ENCODE results near the gene UBE2Q1. TPM values are rescaled to one million over a fixed set of nuclear protein-coding genes. Genes with fewer than 3 reads are reported as not detected.

The UBE2Q1 gene
- total and polyA plus RNA-seq, 10 of the 15 experiments (the other 5 are each of a cell fraction or from before 2014, with no cell fraction given), result 3.9 to 82.6 (median 24.1) TPM

GRCh38 chr1:154558720-154559465 is 431 bp upstream of the UBE2Q1 start (continued):
- TF ChIP-seq, protein P1, sequence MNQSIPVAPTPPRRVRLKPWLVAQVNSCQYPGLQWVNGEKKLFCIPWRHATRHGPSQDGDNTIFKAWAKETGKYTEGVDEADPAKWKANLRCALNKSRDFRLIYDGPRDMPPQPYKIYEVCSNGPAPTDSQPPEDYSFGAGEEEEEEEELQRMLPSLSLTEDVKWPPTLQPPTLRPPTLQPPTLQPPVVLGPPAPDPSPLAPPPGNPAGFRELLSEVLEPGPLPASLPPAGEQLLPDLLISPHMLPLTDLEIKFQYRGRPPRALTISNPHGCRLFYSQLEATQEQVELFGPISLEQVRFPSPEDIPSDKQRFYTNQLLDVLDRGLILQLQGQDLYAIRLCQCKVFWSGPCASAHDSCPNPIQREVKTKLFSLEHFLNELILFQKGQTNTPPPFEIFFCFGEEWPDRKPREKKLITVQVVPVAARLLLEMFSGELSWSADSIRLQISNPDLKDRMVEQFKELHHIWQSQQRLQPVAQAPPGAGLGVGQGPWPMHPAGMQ (IDR thresholded peaks at IDR 0.05; ENCODE audit: borderline replicate concordance), result no peak
- TF ChIP-seq NFXL1 (IDR thresholded peaks at IDR 0.05; ENCODE audit: borderline replicate concordance), result no peak
- peak; percentile 74 for TF ChIP-seq IRF3 (IDR thresholded peaks at IDR 0.05)
- TF ChIP-seq SUPT20H (IDR thresholded peaks at IDR 0.05; ENCODE audit: borderline replicate concordance, control insufficient read depth, low read depth, low read length), result no peak
- no peak for TF ChIP-seq ZNF217 (IDR thresholded peaks at IDR 0.05)
- TF ChIP-seq MLLT1 (IDR thresholded peaks at IDR 0.05), result no peak
- no peak for TF ChIP-seq CBX5 (IDR thresholded peaks at IDR 0.05; ENCODE audit: low read depth)
- TF ChIP-seq STAT3 (IDR thresholded peaks at IDR 0.05; ENCODE audit: low read depth, low read length), result no peak
- TF ChIP-seq CBFB (IDR thresholded peaks at IDR 0.05; ENCODE audit: low read depth), result no peak
- TF ChIP-seq ZNF24 (IDR thresholded peaks at IDR 0.05), result no peak
- peak; percentile 92 for TF ChIP-seq SIN3A (IDR thresholded peaks at IDR 0.05; ENCODE audit: low read depth, low read length)
- TF ChIP-seq E2F8 (IDR thresholded peaks at IDR 0.05; ENCODE audit: low read depth, partially characterized antibody), result peak; percentile 77
- TF ChIP-seq HDGF (IDR thresholded peaks at IDR 0.05), result peak; percentile 98
- TF ChIP-seq MXI1 (IDR thresholded peaks at IDR 0.05; ENCODE audit: low read depth, low read length), result peak; percentile 99
- no peak for TF ChIP-seq HDAC6 (IDR thresholded peaks at IDR 0.05; ENCODE audit: unreplicated experiment)
- TF ChIP-seq NFYA (IDR thresholded peaks at IDR 0.05; ENCODE audit: borderline replicate concordance, low read depth, low read length), result no peak
- TF ChIP-seq PKNOX1 (IDR thresholded peaks at IDR 0.05), result peak; percentile 71
- TF ChIP-seq CREB1 (IDR thresholded peaks at IDR 0.05; ENCODE audit: low read depth), result peak; percentile 92
- peak; percentile 70 to 97; a peak in 2 of 3 replicates for TF ChIP-seq EGR1 (IDR thresholded peaks at IDR 0.05; ENCODE audit: borderline replicate concordance in 1 of 2, low read depth in 2 of 2, low read length in 2 of 2)
- TF ChIP-seq POLR2AphosphoS2 (IDR thresholded peaks at IDR 0.05; ENCODE audit: low read depth, low read length), result 0 out of 2 replicates have a peak, but pooled peaks have one; percentile 38
- TF ChIP-seq RAD21 (IDR thresholded peaks at IDR 0.05; ENCODE audit: insufficient read depth, low read depth, low read length), result no peak
- peak; percentile 80; the same call in 1 of the 2 replicates for TF ChIP-seq FOXK2 (IDR thresholded peaks at IDR 0.05)
- no peak for TF ChIP-seq RCOR1 (conservative IDR thresholded peaks at IDR 0.05; ENCODE audit: low read depth, low read length)

All from GM12878 (cell line).